Measurements from ENCODE around the gene NPAS2. TPM values are rescaled to one million over a fixed set of nuclear protein-coding genes. Genes with fewer than 3 reads are reported as not detected.
A peak's percentile ranks its signal among the peaks of the same experiment; 100 is the strongest.

Gene NPAS2
- total and polyA plus RNA-seq, 2 experiments from 2014 or later: 0.55 to 0.89 TPM

DNA sequence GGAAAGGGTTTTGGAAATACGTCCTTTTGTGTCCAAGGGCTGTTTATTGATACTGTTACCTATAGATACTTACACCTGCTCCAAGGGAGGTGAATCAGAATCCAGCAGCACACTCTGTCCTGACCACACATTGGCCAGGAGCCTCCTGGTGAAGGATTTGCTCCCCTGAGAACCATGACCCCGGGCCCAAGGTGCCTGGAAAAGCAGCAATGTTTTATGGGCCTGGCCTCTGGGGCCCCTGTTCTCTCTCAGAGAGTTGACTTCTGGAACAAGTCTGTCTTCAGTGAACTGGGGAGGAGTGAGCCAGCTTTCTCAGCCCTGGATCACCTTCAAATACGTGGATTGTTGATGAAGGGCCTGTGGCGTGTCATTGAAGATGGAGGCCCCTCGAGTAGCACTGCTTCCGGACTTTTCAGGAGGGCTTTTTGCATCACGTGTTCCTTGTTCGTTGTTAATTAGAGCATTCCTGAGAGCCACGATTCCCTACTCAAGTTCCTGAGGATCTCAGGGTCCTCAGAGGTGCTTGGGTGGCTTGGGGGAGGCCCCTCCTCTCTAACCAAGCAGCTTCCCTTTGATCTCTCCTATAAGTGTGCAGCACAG is 103.6 kb downstream of the NPAS2 start:
- Histone ChIP-seq H3K4me3 (no peak overlapping the region), H3K9me3 (ENCODE audit: low read depth) (no peaks in the 10 kb centered on the region), H3K4me1 (ENCODE audit: low read depth) (no peaks in the 10 kb centered on the region), H3K36me3 (no peaks in the 10 kb centered on the region), H3K27ac (no peak overlapping the region), H3K27me3 (no peaks in the 10 kb centered on the region)
- DNase-seq (ENCODE audit: low read depth in 1 of 2, low spot score in 1 of 2): no peak
- TF ChIP-seq, protein P1, sequence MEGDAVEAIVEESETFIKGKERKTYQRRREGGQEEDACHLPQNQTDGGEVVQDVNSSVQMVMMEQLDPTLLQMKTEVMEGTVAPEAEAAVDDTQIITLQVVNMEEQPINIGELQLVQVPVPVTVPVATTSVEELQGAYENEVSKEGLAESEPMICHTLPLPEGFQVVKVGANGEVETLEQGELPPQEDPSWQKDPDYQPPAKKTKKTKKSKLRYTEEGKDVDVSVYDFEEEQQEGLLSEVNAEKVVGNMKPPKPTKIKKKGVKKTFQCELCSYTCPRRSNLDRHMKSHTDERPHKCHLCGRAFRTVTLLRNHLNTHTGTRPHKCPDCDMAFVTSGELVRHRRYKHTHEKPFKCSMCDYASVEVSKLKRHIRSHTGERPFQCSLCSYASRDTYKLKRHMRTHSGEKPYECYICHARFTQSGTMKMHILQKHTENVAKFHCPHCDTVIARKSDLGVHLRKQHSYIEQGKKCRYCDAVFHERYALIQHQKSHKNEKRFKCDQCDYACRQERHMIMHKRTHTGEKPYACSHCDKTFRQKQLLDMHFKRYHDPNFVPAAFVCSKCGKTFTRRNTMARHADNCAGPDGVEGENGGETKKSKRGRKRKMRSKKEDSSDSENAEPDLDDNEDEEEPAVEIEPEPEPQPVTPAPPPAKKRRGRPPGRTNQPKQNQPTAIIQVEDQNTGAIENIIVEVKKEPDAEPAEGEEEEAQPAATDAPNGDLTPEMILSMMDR (IDR thresholded peaks at IDR 0.05; ENCODE audit: low read depth, low read length): no peak

DNA sequence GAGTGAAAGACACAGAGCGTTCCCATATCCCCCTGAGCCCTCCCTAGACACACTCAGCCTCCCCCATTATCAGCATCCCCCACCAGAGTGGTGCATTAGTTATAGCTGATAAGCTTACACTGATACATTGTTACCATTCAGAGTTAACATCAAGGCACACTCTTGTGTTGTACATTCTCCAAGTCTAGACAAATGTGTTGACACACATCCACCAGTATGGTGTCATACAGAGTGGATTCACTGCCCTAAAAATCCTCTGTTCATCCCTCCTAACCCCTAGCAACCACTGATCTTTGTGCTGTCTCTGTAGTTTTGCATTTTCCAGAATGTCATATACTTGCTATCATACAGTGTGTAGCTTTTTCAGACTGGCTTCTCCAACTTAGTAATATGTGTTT is 104.2 kb downstream of the NPAS2 start:
- Histone ChIP-seq H3K9me3 (ENCODE audit: low read depth) (no peaks in the 10 kb centered on the region), H3K4me1 (ENCODE audit: low read depth) (peaks cover 2% of the 10 kb centered on the region), H3K27ac (no peak overlapping the region), H3K4me3 (no peak overlapping the region), H3K27me3 (no peaks in the 10 kb centered on the region), H3K36me3 (no peaks in the 10 kb centered on the region)
- peak in 1 of 2 donors; percentile 40 for DNase-seq (ENCODE audit: low read depth in 1 of 2, low spot score in 1 of 2)
- TF ChIP-seq, protein P1 (IDR thresholded peaks at IDR 0.05; ENCODE audit: low read depth, low read length): no peak

DNA sequence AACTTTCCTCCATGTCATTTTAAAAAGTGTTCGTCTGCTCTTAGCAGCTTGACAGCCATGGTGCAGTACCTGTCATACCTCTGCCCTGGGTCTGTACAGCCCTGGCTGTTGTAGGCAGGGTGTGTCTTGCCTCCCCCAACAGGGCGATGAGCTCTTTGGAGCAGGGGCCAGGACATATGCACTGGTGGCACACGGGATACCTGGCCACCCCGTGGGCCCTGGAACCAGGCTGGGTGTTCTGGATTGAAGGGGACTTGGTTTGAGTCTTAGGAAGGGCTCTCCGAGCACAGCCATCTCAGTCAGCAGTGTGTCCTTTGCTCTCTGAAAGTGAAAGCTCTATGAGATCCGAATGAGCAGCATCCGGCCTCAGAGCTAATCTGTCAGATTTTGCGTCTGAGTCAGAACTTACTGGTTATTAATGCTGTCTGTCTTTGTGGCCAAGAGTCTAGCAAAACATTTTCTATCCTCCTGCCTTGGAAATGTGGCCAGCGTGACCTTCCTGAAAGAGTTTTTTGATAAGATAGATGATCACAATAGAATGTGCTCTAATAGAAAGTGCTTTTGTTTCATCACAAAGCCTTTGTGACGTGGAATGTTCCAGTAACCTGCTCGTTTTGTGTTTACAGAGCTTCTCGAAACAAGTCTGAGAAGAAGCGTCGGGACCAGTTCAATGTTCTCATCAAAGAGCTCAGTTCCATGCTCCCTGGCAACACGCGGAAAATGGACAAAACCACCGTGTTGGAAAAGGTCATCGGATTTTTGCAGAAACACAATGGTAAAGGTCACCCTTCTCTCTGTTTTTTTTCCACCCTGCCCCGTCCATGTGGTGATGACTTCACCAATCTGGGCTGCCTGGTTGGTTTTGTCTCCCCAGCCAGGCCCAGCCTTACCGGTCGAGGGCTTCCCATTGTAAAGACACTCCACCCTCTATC is 104.8 kb downstream of the NPAS2 start:
- peak in 1 of 2 donors; percentile 86 for DNase-seq (ENCODE audit: low read depth in 1 of 2, low spot score in 1 of 2)

GRCh38 chr2:100928235-100928634 is 108.3 kb downstream of the NPAS2 start:
- H3K27ac ChIP-seq: no peak overlapping the region
- no peak overlapping the region for H3K4me3 ChIP-seq
- no peaks in the 10 kb centered on the region for H3K36me3 ChIP-seq
- H3K9me3 ChIP-seq (ENCODE audit: low read depth): no peaks in the 10 kb centered on the region
- no peak for DNase-seq (ENCODE audit: low read depth in 1 of 2, low spot score in 1 of 2)
- H3K27me3 ChIP-seq: no peaks in the 10 kb centered on the region
- TF ChIP-seq, protein P1 (IDR thresholded peaks at IDR 0.05; ENCODE audit: low read depth, low read length): no peak
- H3K4me1 ChIP-seq (ENCODE audit: low read depth): peaks cover 5% of the 10 kb centered on the region

More for the DNA sequence above, 104.8 kb downstream of the NPAS2 start:
- H3K27me3 ChIP-seq: no peaks in the 10 kb centered on the region
- no peak overlapping the region for H3K4me3 ChIP-seq
- H3K36me3 ChIP-seq: no peaks in the 10 kb centered on the region
- no peaks in the 10 kb centered on the region for H3K9me3 ChIP-seq (ENCODE audit: low read depth)
- TF ChIP-seq, protein P1 (IDR thresholded peaks at IDR 0.05; ENCODE audit: low read depth, low read length): no peak
- H3K4me1 ChIP-seq (ENCODE audit: low read depth): peaks cover 5% of the 10 kb centered on the region
- no peak overlapping the region for H3K27ac ChIP-seq

GRCh38 chr2:100929147-100929546 is 109.2 kb downstream of the NPAS2 start:
- DNase-seq (ENCODE audit: low read depth in 1 of 2, low spot score in 1 of 2): peak in 1 of 2 donors; percentile 42
- H3K9me3 ChIP-seq (ENCODE audit: low read depth): no peaks in the 10 kb centered on the region
- no peak overlapping the region for H3K27ac ChIP-seq
- H3K36me3 ChIP-seq: no peaks in the 10 kb centered on the region
- peaks cover 7% of the 10 kb centered on the region for H3K4me1 ChIP-seq (ENCODE audit: low read depth)
- TF ChIP-seq, protein P1 (IDR thresholded peaks at IDR 0.05; ENCODE audit: low read depth, low read length): no peak
- H3K27me3 ChIP-seq: no peaks in the 10 kb centered on the region
- H3K4me3 ChIP-seq: no peak overlapping the region

All from cardiac muscle cell (in vitro differentiated cells and primary cell).